ENCODE measurements around the gene CIAO3. TPM values are rescaled to one million over a fixed set of nuclear protein-coding genes. Genes with fewer than 3 reads are reported as not detected.

Gene CIAO3
- total RNA-seq, 4 donors from 2014 or later: 35.2 to 110 (median 52.0) TPM

DNA sequence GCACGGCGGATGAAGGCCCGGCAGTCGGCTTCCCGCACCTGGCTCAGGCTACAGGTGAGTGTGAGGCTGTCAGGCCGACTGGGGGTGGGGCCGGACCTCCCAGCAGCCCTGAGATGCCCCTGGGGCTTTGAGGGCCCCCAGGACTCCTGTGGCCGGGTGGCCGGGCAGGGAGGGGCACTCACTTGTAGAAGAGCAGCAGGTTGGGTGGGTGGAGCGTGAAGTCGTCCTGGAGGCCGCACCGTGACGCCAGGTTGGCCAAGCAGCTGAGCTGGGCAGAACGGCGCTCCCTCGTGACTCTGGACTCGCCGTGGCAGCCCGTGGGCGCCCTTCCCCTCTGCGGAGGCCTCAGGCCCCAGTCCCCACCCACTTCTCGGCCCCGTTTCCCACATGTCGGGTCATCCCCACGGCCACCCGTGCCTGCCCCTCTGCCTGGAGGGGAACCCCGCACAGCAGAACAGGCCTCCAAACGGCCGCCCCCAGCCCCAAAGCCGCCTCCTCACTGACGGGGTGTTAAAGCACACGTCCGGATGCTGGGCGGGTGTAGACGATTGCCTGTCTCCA lies 34.5 kb upstream of the CIAO3 start:
- Histone ChIP-seq H3K4me3 (no peak overlapping the region), H3K27me3 (peaks cover 58% of the 10 kb centered on the region)

DNA sequence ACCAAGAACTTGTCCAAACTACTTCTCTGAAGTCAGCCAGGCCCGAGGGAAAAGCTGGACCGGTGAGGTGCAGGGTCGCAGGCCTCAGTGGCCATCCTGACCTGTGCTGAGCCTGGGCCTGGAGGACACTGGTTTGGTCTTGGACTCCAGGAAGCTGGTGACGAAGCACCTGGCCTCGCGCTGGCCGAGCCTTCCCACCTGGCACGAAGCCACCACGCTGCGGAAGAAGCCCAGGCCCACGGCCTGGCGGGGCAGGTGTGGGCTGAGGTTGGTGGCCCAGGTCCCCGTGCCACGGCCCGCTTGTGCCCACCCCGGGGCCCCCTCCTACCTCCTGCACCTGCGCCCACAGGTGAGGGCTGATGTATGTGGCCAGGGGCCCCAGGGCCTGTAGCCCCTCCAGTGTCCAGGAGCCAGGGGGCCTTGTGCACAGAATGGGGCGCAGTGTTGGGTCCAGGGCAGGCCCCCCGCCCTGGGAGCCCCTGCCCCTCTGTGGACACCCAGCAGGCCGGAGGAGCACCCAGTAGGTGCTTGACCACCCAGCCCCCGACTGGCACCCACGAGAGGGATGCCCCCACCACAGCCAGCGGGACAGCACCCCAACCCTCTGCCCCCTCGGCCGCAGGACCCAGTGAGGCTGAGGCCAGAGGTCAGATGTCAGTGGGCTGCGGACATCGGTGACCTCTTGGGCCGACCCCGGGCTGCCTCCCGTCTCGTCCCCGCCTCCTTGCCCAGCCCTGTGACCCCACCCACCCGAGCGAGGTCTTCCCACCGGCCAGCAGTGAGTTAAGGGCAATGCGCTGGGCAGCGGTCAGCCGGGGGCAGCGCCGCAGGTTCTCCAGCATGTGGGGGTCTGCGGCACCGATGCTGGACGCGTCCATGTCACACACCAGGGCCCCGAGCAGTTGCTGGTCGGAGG lies 33.5 kb upstream of the CIAO3 start:
- H3K36me3 ChIP-seq: no peaks in the 10 kb centered on the region
- peaks cover 56% of the 10 kb centered on the region for H3K27me3 ChIP-seq
- no peak for DNase-seq (ENCODE audit: low spot score in 2 of 2)
- no peak for TF ChIP-seq POLR2A (IDR thresholded peaks at IDR 0.05)
- TF ChIP-seq, protein P1, sequence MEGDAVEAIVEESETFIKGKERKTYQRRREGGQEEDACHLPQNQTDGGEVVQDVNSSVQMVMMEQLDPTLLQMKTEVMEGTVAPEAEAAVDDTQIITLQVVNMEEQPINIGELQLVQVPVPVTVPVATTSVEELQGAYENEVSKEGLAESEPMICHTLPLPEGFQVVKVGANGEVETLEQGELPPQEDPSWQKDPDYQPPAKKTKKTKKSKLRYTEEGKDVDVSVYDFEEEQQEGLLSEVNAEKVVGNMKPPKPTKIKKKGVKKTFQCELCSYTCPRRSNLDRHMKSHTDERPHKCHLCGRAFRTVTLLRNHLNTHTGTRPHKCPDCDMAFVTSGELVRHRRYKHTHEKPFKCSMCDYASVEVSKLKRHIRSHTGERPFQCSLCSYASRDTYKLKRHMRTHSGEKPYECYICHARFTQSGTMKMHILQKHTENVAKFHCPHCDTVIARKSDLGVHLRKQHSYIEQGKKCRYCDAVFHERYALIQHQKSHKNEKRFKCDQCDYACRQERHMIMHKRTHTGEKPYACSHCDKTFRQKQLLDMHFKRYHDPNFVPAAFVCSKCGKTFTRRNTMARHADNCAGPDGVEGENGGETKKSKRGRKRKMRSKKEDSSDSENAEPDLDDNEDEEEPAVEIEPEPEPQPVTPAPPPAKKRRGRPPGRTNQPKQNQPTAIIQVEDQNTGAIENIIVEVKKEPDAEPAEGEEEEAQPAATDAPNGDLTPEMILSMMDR (IDR thresholded peaks at IDR 0.05): no peak
- TF ChIP-seq POLR2AphosphoS5 (IDR thresholded peaks at IDR 0.05): no peak
- TF ChIP-seq EP300 (IDR thresholded peaks at IDR 0.05): no peak
- no peaks in the 10 kb centered on the region for H3K4me1 ChIP-seq
- no peak overlapping the region for H3K4me3 ChIP-seq
- H3K9me3 ChIP-seq: no peaks in the 10 kb centered on the region
- no peak overlapping the region for H3K27ac ChIP-seq
- WGBS: 78% methylated on average over 8 of the region's 46 CpGs

More for the DNA sequence above, 34.5 kb upstream of the CIAO3 start:
- Histone ChIP-seq H3K36me3 (no peaks in the 10 kb centered on the region), H3K4me1 (no peaks in the 10 kb centered on the region), H3K9me3 (no peaks in the 10 kb centered on the region), H3K27ac (no peak overlapping the region)
- no peak for TF ChIP-seq POLR2AphosphoS5 (IDR thresholded peaks at IDR 0.05)
- TF ChIP-seq, protein P1 (IDR thresholded peaks at IDR 0.05): no peak
- no peak for TF ChIP-seq EP300 (IDR thresholded peaks at IDR 0.05)
- no peak for TF ChIP-seq POLR2A (IDR thresholded peaks at IDR 0.05)
- WGBS: 51% methylated on average over 21 of the region's 36 CpGs
- DNase-seq (ENCODE audit: low spot score in 2 of 2): no peak

DNA sequence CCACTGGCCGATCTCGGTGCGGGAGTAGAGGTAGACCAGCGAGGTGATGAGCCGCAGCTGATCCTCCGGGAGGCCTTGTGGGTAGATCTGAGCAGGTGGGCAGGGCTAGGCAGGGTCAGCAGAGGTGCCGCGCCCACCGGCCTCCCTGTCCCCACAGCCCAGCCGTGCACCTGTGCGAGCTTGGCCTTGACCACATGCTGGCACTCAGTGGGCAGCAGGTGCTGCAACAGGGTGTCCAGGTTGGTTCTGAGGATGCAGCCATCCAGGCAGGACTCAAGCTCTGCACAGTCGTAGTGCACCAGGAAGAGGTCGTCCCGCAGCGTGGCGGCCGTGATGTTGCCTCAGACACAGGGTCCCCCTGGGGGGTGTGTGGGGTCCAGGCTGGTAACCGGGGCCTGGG lies 32.2 kb upstream of the CIAO3 start:
- Histone ChIP-seq H3K36me3 (no peaks in the 10 kb centered on the region), H3K27ac (no peak overlapping the region), H3K9me3 (no peaks in the 10 kb centered on the region), H3K27me3 (peaks cover 57% of the 10 kb centered on the region), H3K4me1 (peaks cover 6% of the 10 kb centered on the region), H3K4me3 (no peak overlapping the region)
- 93% methylated on average over 11 of the region's 18 CpGs for WGBS
- DNase-seq (ENCODE audit: low spot score in 2 of 2): no peak
- TF ChIP-seq, protein P1 (IDR thresholded peaks at IDR 0.05): no peak
- TF ChIP-seq EP300 (IDR thresholded peaks at IDR 0.05): no peak
- no peak for TF ChIP-seq POLR2A (IDR thresholded peaks at IDR 0.05)
- no peak for TF ChIP-seq POLR2AphosphoS5 (IDR thresholded peaks at IDR 0.05)

DNA sequence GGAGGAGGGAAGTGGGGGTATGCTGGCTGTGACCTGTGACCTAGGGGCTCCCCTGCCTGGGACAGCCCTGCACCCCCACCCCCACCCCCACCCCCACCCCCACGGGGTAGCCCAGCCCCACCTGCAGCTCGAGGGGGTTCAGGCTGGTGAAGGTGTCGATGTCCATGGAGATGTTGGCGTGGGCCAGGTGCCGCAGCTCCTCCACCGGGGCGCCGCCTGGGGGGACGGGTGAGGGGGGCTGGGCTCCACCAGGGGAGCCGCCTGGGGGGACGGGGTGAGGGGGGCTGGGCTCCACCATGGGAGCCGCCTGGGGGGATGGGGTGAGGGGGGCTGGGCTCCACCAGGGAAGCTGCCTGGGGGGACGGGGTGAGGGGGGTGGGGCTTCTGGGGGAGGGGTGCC lies 29.6 kb upstream of the CIAO3 start:
- Histone ChIP-seq H3K36me3 (no peaks in the 10 kb centered on the region), H3K4me3 (no peak overlapping the region), H3K4me1 (peaks cover 6% of the 10 kb centered on the region), H3K27ac (no peak overlapping the region), H3K9me3 (no peaks in the 10 kb centered on the region), H3K27me3 (peaks cover 46% of the 10 kb centered on the region)
- TF ChIP-seq POLR2AphosphoS5 (IDR thresholded peaks at IDR 0.05) (no peak), POLR2A (IDR thresholded peaks at IDR 0.05) (no peak), EP300 (IDR thresholded peaks at IDR 0.05) (no peak)
- TF ChIP-seq, protein P1 (IDR thresholded peaks at IDR 0.05): no peak
- WGBS: 40% methylated on average over 1 of the region's 13 CpGs
- DNase-seq (ENCODE audit: low spot score in 2 of 2): no peak

DNA sequence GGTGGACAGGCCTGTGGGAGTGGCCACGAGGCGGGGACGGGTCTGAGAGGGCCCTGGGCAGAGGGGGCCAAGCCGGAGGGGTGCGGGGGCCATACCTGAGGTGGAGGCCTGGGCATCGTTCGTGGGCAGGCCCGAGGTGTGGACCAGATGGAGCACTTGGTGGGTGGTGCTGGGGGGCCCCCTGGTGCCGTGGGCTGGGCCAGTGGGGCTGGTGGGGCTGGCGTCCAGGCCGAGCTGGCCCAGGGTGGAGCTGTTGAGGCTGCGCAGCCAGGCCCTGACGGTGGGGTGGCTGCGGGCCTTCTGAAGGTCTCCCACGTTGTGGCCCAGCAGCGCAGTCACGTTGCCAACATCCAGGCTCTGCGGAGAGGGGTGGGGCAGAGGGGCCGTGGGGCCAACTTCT lies 29.1 kb upstream of the CIAO3 start:
- Histone ChIP-seq H3K27me3 (peaks cover 46% of the 10 kb centered on the region), H3K27ac (no peak overlapping the region), H3K4me1 (peaks cover 6% of the 10 kb centered on the region), H3K4me3 (no peak overlapping the region), H3K9me3 (no peaks in the 10 kb centered on the region), H3K36me3 (no peaks in the 10 kb centered on the region)
- 64% methylated on average over 13 of the region's 19 CpGs for WGBS
- TF ChIP-seq EP300 (IDR thresholded peaks at IDR 0.05) (no peak), POLR2A (IDR thresholded peaks at IDR 0.05) (no peak), POLR2AphosphoS5 (IDR thresholded peaks at IDR 0.05) (no peak)
- TF ChIP-seq, protein P1 (IDR thresholded peaks at IDR 0.05): no peak
- DNase-seq (ENCODE audit: low spot score in 2 of 2): no peak

All from suprapubic skin (tissue), 4 donors.